ENCODE measurements around the gene SLC39A11.

- no peak for TF ChIP-seq CTCF (IDR thresholded peaks at IDR 0.05 in 2 of 3, conservative IDR thresholded peaks at IDR 0.05 in 1 of 3; ENCODE audit: borderline replicate concordance in 1 of 3, insufficient read depth in 1 of 3, low read depth in 2 of 3, low read length in 2 of 3)
- TF ChIP-seq REST (IDR thresholded peaks at IDR 0.05; ENCODE audit: low read depth), result no peak
- TF ChIP-seq EZH2 (IDR thresholded peaks at IDR 0.05), result no peak
- no peak for TF ChIP-seq ZBTB33 (IDR thresholded peaks at IDR 0.05; ENCODE audit: extremely low read depth, insufficient replicate concordance, low read length)
- no peak for TF ChIP-seq SRF (IDR thresholded peaks at IDR 0.05; ENCODE audit: low read depth)
These were observed 252.5 kb downstream of the SLC39A11 start for GRCh38 chr17:72840019-72840418.
